Thyroid gland (tissue), 4 donors: ENCODE data around the gene RIT2.

Source experiments
- CTCF ChIP-seq, 6 experiments: fragments of 200-600 bp in 3 of 6; fragments of 450-650 bp in 3 of 6; sonication (generic) in 3 of 6; IDR thresholded peaks; one replicate each; pipeline ENCODE4 v1.5.1; 2016 to 2019; ENCODE audit warnings: antibody characterized with exemption in 6 of 6, mild to moderate bottlenecking in 2 of 6, inconsistent platforms in 1 of 6, moderate library complexity in 1 of 6
- POLR2A ChIP-seq, 2 donors: fragments of 450-650 bp; IDR thresholded peaks; one replicate each; pipeline ENCODE4 v1.6.1; 2017; ENCODE audit warnings: antibody characterized with exemption in 2 of 2, mild to moderate bottlenecking in 2 of 2, moderate library complexity in 1 of 2

- no peak for TF ChIP-seq CTCF (IDR thresholded peaks at IDR 0.05)
- TF ChIP-seq POLR2A (IDR thresholded peaks at IDR 0.05) = no peak
Measured at GRCh38 chr18:42931491-42931890, 184.0 kb downstream of the RIT2 start.
